Transverse colon (tissue), 3 donors: ENCODE data around the gene SH3RF3.

ENCODE experiments used
- CTCF ChIP-seq, 5 experiments: fragments of 200-600 bp in 3 of 5; fragments of 450-650 bp in 2 of 5; sonication (generic) in 3 of 5; IDR thresholded peaks; 1 replicate in 2 of 5; 2 replicates in 3 of 5; pipeline ENCODE4 v1.5.1; 2016 to 2017; ENCODE audit warnings: antibody characterized with exemption in 5 of 5, inconsistent platforms in 3 of 5, mild to moderate bottlenecking in 2 of 5, moderate library complexity in 1 of 5
- POLR2A ChIP-seq: fragments of 450-650 bp; IDR thresholded peaks from one replicate; pipeline ENCODE4 v1.6.1; 2016; ENCODE audit warnings: antibody characterized with exemption, mild to moderate bottlenecking, moderate library complexity

GRCh38 chr2:109375131-109375561 lies 246.1 kb downstream of the SH3RF3 start:
- no peak for TF ChIP-seq CTCF (IDR thresholded peaks at IDR 0.05)
- TF ChIP-seq POLR2A = no peak
